ENCODE results near the gene C11orf65.

The C11orf65 gene, protein sequence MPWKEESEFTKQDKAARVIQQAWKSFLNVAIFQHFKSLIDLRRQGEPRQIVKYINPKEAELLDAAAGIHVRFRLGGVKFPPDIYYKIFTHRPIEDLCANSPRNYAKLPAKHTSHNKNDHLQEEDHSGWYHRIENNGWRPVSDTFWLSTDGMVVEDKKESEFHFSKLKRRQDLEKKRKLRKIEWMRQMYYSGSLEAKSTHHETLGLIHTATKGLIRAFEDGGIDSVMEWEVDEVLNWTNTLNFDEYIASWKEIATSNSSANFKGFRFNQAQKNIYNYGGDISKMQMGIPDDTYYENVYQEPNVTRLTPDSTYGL

DNA sequence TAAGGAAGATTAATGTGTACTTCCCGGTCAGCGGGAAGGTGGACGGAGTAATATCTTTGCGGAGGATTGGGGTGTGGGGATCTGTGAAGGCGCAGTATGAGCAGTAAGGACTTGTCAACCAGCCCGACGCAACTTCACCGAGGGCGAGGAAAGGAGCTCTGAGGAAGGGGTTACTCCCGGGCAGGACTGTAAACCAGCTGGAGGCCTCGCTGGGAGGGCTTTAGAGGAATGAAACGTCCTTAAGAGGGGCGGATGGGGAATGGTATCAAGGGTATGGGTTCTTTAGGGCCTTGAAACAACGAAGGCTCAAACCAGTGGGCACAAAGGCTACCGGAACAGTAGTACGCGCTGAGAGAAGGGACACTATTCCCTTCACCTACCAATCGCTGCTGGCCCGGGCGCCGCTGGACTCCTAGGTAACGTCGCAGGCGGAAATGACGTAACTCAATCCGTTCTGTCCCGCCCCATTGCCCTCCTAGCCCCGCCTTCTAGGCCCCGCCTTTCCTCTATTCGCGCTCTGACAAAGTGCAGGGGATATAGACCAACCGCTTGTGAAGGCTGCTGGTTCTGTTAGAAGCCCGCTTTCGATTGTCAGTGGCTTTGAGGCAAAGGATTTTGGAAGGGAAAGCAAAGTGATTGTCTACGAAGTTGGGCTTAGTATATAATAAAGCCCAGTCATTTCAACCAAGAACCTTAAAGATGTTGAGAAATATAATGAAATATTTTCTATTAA, at the start of gene C11orf65:
TSS of gene C11orf65 (minus strand) at position 439 of the 733 bp plus-strand sequence. CDS start 5,970 bp downstream, outside the sequence.
- DNase-seq = peak; percentile 96

DNA sequence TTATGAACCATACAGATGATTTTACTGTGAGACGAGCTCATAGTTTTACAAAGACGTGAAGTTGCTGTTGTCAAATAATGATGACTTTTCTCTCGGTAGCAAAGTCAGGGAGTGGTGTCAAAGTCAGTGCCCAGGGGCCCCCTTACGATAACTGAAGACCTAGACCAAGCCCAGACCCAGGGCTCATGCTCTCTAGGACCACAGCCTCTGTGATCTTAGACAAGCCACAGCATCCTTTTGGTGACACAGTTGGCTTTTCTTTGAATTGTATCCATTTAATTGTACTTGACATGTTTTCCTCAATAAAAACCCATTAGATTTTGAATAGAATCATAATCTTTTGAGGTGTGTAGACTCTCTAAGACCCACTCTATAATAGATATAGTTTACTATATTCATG, 48.8 kb upstream of the C11orf65 start:
- DNase-seq = no peak

DNA sequence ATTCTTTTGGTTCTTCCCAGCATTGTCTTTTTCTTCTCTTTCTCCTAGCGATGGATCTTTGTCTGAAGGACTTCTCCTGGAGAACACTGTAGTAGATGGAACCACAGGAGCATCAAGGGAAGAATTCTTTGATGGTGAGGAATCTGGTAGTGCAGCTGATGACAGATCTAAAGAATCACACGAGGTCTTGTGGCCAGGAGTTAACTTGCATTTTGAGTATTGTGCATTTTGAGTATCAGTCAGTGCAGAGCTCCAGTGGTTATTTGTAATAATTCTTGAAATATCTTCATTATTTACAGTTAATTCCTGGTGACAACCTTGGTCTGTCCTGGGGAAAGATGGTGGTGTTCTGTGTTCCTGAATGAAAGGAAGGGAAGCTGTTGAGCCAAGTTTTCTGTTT, 45.4 kb upstream of the C11orf65 start:
- DNase-seq = no peak

DNA sequence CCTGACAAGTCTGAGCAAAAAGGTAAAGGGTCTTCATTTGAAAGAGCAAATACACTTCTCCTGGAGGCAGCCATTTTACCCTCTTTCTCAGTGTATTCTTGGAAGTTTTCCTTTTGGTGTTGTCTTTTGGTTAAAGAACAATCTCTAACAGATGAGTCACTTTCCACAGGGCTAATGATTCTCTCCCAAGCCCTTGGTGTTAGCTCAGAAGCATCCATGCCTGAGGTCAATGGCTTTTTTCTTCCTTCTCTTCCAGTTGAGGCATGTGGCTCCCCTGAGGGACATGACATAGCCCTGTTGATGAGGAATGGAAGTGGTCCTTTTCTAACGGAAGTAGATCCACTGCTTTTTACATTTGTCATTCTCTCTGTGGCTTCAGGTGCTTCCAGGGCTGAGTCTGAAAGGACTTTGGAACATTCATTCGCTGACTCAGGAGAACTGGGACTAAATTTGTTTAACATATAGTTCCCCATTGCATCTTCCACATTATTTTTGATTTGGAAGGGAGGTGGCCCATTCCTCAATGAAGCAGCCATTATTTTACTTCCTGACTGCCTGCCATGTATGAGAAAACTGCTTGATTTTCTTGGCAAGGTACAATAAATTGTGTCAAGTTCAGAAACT, 44.6 kb upstream of the C11orf65 start:
- DNase-seq = no peak

DNA sequence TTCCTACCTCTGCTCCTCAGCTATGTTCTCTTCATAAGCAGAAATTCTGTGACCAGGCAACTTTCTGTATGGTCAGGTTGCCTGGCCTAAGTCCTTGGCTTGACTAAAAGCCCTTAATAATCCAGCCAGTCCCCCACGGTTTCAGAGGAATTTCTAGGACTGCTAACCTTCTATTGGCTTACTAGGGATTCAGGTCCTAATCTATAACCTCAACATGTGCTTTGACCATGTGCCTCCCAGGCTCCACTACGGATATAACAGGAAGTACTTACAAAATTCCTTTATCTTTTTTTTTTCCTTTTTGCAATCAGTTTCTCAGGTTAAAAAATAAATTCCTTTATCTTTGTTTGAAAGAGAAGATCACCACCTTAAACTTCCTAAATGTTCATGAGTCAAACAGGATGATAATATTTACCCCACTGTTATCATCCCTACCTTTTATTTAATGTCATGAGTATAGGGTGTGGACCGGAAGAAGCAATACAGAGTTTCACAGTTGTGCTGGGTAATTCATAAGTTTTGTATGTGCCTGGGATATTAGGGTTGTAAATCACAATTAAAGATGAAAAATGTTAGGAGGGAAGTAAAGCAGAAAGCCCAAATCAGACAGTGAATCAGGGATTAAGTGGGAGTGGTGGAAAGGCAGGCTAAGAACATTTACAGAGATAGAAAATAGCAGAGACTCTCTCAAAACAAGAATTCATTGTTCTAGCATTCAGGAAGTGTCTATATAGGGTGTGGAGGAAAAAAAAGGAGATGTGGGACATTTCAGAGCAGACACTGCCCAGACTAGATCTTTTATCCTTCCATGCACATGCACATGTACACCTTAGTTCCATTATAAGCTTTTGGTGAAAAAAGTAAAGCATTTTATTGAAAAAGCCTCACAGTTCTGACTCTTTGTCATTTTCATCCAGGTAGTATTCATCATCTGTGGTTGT, 41.6 kb upstream of the C11orf65 start:
- DNase-seq = no peak

DNA sequence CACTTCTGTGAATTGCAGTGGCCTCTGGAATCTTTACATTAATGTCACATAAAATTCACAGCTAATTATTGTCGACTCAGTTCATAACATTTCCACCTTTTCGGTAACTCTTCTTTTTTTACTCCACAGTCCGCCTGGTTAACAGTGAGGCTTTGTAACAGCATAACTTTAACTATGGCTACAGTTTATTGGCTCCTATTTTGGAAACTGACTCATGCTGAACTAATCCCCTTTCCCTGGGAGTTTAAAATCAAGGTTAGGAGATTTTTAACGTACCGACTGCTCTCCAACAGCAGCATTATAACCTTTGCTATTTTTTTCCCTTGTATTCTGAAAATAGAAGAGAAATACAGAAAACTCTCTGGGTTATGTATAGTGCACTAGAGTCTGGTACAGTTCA, 34.1 kb upstream of the C11orf65 start:
- DNase-seq = no peak

DNA sequence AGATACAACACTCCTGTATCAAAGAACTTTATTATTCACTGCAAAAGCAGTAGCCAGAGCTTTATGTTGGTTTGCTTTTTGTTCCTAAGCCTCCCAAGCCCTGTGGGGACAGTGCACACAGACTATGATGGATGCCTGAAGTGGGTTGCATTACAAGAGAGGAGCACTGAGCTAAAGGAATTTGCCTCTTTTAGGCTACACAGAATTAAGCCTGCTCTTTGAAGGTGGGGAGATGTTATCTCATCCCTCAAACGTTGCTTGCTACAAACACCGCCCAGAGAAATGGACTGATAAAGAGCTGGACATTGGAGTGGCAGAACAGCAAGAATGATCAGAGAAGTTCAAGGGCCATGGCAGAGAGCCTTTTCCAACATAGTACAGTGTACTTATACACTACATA, 33.4 kb upstream of the C11orf65 start:
- no peak for DNase-seq

DNA sequence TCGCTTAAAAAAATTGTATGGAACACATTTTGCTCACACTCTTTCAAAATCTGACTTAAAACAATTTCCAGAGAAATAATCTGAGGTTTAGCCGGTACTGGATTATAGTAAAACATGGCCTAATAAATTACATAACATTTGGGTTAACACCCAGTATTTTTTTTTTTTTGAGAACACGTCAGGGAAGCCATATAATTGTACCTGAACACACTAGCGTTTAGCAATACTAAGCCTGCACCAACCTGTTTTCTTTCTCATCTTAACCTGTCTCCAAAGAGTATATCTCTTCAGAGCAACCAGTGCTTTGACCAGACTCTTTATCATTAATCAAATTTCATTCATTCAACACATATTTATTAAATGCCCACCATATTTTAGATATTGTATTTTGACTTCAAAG, 32.8 kb upstream of the C11orf65 start:
- no peak for DNase-seq

DNA sequence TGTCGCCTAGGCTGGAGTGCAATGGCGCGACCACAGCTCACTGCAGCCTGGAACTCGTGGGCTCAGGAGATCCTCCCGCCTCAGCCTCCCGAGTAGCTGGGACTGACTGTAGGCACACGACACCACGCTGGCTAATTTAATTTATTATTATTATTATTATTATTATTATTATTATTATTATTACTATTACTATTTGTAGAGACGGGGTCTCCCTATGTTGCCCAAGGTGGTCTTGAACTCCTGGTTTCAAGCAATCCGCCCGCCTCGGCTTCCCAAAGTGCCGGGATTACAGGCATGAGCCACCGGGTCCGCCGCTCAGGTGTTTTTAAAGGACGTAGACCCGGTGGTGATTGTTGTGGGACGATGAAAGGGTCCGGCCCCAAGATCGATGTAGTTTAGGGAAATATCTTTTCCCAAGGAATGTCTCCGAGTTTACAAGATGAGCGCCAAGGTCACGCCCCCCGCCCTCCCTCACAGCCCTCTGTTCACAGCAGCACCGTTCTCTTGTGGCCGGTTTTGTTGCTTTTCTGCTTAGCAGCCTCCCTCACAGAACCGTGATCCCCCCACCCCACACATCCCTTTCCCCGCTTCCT, 31.6 kb upstream of the C11orf65 start:
- no peak for DNase-seq

DNA sequence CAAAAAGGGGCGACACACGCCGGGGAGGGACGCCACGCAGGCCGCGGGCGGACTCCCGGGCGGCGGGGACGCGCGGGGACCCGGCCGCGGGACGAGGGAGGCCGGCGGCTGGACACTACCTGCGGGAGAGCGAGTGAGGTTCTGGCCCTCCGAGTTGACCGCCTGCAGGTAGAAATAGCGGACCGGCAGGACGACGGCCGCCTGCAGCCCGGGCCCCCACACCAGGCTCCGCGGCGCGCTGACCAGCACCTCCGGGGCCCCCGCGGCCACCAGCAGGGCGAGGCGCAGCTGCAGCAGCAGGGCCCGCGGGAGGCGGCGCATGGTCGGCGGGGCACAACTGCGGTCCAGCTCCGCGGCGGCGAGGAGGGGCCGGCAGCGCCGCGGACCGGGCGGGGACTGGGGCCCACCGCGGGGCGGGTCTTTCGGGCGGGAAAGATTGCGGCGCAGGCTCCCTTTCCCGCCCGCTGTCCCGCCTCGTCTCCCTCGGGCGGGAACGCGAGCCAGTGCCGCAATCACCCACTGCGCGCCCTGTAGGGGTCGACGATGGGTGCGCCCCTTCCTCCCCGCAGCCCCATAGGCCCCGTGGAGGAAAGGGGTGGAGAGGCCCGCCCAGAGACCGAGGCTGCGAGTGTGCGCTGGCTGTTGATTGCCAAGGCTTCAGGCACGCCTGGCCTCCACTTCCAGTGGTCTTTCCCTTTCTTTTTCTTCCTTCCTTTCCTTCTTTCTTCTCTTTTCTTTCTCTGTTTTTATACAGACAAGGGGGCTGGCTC, 30.9 kb upstream of the C11orf65 start, which contains the start of gene POGLUT3:
TSS of gene POGLUT3 (minus strand) at position 339 of the 770 bp plus-strand sequence. CDS start at position 321, 18 bp downstream.
- DNase-seq = peak; percentile 57

DNA sequence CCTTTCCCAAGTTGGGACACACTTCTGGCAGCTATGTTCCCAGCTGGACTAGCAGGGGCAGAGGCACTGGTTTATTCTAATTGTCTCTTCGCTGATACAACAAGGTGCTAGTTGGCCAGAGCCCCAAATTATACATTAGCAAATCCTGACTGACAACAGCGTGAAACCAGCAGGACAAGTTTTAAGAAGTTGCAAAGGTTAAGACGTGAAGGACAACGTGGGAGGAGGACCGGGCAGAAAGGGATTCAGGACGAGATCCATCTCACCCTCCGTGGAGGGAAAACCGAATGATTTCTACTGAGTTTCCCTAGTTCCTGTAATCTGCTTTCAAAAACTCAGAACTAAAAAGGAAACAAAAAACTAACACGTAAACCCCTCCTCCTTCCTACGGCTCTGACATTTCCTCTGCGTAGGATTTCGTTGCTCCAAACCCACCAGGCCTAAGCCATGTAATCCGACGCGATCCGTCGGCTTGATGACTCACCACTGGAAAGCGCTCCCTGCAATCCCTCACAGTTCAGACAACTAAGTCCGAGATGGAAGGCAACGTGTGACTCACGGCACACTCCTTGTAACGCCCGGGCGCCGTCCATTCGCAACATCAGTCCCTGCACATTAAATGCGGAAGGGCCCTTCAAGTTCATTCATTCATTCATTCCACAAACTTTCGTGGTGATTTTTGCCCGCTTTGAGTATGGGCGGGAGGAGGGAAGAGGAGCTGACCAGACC, 30.2 kb upstream of the C11orf65 start:
- peak; percentile 74 for DNase-seq

DNA sequence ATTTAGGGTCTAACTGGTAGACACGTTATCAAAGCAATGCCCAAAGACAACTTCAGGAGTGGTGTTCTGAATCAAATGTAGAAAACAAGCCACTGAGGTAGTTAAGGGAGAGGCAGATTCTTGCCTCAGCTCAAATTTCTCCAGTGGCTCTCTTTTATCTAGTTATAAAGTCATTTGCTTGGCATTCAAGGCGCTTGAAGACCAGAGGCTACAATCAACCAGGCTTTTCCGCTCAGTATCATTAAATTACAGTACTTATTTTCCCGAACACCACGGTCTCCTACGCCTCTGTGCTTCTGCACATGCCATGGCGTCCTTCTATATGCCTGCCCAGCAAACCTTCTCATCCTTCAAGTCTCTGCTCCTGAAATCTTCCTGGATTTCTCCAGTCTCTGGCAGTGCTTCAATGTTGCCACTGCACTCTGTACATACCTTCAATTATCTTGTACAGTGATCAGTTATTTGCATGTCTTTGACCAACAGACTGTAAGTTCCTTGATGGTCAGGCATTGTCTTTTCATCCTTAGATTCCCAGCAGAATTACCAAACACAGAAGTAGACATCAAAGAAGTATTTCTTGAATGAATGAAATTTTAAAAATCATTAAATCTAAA, 29.4 kb upstream of the C11orf65 start:
- no peak for DNase-seq

DNA sequence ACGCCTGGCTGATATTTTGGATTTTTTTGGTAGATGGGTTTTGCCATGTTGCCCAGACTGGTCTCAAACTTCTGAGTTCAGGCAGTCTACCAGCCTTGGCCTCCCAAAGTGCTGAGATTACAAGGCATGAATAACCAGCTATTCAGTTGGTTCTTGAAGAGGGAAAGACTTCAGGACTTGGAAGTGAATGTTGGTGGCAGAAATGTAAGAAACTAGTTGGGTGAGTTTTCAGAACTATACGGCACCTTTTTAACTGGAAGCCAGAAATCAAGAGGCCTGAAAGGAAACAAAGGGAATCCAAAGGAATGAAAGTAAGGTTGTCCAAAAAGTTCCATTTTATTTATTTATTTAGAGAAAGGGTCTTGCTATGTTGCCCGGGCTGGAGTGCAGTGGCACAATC, 28.0 kb upstream of the C11orf65 start:
- DNase-seq = no peak

DNA sequence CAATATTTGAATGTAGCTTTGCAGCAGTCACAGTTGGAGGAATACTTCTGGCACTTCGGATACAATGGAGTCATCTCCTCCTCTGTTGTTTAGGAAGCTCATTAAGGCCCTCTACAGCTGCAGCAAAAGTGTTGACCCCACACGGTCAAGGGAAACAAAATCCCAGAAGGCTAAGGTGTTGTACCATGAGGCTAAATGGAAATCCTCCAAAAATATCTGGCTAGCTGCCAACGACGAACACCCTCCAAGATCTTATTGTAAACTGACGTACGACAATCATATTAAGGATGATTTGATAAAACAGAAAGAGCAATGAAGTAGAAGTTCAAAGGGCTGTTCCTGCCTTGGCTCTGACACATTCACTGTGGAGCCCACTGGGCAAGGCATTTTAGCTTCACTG, 26.9 kb upstream of the C11orf65 start:
- DNase-seq = no peak

DNA sequence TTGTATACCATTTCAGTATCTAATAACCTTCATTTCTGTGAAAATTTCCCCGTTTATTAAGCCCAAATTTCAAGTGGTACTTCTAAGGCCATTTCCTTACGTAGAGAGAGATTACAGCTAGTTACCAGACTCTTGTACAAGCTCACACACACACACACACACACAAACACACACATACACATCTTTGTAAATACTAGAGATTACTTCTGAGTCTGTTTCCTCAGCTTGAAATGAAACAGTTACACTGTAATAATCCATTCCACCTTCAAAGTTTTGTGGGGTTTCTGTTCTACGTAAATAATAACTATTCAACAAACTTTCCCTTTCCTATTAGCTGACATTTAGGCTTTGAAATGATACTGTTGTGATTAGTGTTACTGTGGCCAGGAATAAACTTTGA, 24.6 kb upstream of the C11orf65 start:
- no peak for DNase-seq

DNA sequence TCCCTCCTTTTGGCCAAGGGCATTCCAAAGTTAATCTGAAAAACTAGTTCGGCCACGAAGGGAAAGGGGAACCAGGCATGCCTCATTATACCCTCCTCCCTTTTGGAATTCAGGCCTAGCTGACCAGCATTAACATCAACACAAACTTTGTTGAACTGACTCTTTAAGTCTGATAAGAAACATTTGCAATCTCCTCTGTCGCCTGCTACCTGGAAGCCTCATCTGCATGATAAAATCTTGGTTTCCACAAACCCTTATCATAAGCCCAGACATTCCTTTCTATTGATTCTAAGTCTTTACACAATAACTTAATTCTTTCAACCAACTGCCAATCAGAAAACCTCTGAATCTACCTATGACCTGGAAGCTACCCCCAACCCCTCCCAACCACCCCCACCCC, 19.5 kb upstream of the C11orf65 start:
- no peak for DNase-seq

DNA sequence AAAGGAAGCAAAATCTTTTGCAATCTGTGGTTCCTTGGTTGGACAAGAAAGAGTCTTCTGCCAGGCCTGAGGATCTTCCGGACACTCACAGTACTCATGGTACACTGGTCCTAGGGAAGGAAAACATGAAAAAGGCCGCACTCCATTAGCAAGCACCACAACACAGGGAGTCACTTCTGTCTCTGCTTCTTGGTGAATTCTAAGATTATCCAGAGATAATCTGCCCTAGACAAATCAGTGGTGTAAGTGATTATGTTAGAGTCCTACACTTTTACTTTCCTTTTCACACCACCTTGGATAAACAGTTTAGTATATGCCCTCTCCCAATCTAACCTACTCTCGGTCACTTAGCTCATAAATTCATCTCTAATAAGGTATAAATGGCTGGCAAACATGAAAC, 19.0 kb upstream of the C11orf65 start:
- DNase-seq = no peak

DNA sequence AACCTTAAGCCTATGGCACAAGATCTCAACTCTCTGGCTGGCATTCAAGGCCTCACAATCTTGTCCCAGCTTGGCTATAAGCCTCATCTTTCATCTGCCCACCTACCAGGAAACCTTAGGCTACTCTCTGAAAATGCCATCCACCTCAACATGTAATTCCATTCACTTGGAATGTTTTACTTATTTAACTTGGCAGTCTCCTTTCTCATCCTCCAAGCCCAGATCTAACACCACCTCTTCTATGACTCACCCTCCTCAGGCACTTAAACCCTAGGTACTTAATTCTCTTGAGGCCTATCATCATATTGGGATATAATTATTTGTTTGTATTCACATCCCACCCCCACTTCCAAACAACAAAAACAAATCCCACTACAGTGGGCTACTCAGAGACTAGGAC, 15.8 kb upstream of the C11orf65 start:
- no peak for DNase-seq

DNA sequence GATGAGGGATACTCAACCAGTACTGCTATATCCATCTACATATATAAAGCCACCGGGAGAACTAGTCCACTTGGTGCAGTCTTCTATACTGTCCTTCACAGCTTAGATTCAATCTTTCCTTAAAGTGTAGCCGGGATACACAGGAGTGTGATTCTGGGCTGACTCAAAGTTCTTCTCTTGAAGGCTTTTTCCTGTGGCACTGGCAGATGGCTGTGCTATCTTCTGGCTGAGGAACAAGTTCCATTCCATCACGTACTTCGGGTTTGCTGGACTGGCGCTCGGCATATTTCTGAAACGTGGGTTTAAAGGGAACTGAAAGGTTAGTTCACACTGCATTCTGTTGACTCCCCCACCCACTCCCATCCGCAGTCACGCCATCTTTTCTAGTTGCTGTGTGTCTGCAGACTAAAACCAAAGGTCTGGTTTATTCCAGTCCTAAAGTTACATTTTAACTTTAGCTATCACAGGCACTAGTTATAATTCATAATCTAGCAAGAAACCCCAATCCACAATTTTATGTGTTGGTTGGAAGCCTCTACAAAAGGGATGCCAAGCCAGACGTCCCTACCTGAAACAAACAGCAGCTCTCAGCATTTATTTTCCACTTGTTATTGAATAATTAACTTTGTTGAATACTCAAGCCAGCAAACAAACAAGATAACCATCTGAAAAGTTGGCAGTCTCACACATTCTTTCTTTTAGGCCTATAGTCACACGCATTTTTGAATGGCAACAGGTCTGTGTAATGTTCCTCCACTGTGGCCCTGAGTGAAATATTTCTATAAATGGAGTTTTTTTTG, 7.5 kb upstream of the C11orf65 start:
- DNase-seq = no peak

DNA sequence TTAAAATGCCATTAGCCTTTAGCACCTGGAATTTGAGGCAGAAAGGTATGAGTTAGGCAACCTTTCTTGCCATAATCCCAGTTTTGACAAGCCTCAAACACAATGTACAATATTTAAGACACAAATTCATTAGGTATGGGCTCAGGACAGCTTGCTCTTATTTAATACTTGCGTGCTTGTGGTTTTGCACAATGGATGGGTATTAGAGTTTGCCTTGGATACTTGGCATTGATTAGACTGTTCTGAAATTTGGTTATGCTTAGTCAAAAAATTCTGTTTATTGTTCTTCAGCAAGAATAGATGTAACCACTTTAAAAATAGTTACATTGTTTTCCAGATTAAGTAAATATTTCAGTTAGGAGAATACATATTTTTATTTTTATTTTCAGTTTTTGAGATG, 5.4 kb upstream of the C11orf65 start:
- DNase-seq = no peak

All from activated T-cell treated with anti-CD3 and anti-CD28 coated beads, Interleukin-2, amount 50 U/mL, for 1 hour (primary cell).